ENCODE results near the gene ITGAD.
A peak's percentile ranks its signal among the peaks of the same experiment; 100 is the strongest.

The ITGAD gene

DNA sequence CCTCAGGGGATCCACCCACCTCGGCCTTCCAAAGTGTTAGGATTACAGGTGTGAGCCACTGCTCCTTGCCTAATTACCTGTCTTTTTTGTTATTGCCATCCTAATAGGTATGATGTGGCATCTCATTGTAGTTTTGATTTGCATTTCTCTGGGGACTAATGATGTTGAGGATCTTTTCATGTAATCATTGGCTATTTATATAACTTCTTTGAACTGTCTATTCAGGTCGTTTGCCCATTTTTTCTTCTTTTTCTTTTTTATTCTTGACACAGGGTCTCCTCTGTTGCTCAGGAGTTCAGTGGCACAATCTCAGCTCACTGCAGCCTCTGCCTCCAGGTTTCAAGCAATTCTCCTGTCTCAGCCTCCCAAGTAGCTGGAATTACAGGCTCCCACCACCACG is 77.5 kb downstream of the ITGAD start:
- no peak for DNase-seq (ENCODE audit: low read depth, low spot score)
- no peaks in the 10 kb centered on the region; the same call in 1 of the 2 replicates for H3K9me3 ChIP-seq (ENCODE audit: insufficient read depth, low read length)
- H3K27me3 ChIP-seq (ENCODE audit: insufficient read depth, insufficient read length), result peaks cover 26% of the 10 kb centered on the region
- H3K4me3 ChIP-seq (ENCODE audit: insufficient read length, low read depth), result no peak overlapping the region
- H3K9ac ChIP-seq (ENCODE audit: insufficient read length, low read depth), result no peak overlapping the region
- H3K36me3 ChIP-seq (ENCODE audit: insufficient read depth, insufficient read length, low read length), result peaks cover 44% of the 10 kb centered on the region
- peaks cover 8% of the 10 kb centered on the region for H3K4me1 ChIP-seq (ENCODE audit: insufficient read depth, insufficient read length)
- TF ChIP-seq YY1 (IDR thresholded peaks at IDR 0.05; ENCODE audit: insufficient read depth, insufficient read length) (no peak), SUZ12 (IDR thresholded peaks at IDR 0.05; ENCODE audit: extremely low read depth, insufficient read depth, insufficient read length) (no peak), ZNF274 (IDR thresholded peaks at IDR 0.05; ENCODE audit: low read depth, low read length) (no peak)

DNA sequence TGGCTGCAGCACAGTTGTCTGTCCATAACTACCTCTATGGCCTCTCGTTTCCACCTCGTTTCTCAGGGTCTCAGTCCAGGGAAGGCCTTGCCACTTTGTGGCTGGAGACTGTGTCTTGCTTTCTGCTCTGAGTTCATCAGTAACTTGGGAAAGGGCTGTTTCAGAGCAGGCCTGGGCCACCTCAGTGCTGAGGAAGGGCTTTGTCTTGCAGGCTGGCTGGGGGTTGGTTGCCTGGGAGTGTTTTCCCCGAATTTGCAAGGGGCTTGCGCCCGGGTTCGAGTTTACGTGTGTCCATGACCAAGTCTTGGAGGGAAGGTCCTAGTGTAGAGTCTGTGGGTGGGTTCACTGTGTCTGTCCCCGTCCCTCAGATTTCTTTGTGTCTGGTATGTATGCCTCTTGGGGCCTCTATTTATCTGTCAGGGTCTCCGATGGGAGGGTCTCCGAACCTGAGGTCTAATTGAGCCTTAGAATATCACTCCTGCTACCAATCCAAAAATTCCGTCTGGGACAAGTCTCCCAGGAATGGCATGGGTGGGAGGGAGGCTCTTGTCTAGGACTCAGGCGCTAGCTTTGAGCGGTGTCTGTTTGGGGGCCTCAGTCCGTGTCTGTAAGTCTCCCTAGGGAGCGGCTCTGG is 78.2 kb downstream of the ITGAD start:
- TF ChIP-seq YY1 (IDR thresholded peaks at IDR 0.05; ENCODE audit: insufficient read depth, insufficient read length) (no peak), ZNF274 (IDR thresholded peaks at IDR 0.05; ENCODE audit: low read depth, low read length) (no peak), SUZ12 (IDR thresholded peaks at IDR 0.05; ENCODE audit: extremely low read depth, insufficient read depth, insufficient read length) (no peak)
- H3K27me3 ChIP-seq (ENCODE audit: insufficient read depth, insufficient read length), result peaks cover 34% of the 10 kb centered on the region
- peaks cover 12% of the 10 kb centered on the region for H3K4me1 ChIP-seq (ENCODE audit: insufficient read depth, insufficient read length)
- H3K9ac ChIP-seq (ENCODE audit: insufficient read length, low read depth), result peak overlapping the region; percentile 65
- no peak for DNase-seq (ENCODE audit: low read depth, low spot score)
- peaks cover 38% of the 10 kb centered on the region for H3K36me3 ChIP-seq (ENCODE audit: insufficient read depth, insufficient read length, low read length)
- peak overlapping the region; percentile 43 for H3K4me3 ChIP-seq (ENCODE audit: insufficient read length, low read depth)
- H3K9me3 ChIP-seq (ENCODE audit: insufficient read depth, low read length), result no peaks in the 10 kb centered on the region; the same call in 1 of the 2 replicates

DNA sequence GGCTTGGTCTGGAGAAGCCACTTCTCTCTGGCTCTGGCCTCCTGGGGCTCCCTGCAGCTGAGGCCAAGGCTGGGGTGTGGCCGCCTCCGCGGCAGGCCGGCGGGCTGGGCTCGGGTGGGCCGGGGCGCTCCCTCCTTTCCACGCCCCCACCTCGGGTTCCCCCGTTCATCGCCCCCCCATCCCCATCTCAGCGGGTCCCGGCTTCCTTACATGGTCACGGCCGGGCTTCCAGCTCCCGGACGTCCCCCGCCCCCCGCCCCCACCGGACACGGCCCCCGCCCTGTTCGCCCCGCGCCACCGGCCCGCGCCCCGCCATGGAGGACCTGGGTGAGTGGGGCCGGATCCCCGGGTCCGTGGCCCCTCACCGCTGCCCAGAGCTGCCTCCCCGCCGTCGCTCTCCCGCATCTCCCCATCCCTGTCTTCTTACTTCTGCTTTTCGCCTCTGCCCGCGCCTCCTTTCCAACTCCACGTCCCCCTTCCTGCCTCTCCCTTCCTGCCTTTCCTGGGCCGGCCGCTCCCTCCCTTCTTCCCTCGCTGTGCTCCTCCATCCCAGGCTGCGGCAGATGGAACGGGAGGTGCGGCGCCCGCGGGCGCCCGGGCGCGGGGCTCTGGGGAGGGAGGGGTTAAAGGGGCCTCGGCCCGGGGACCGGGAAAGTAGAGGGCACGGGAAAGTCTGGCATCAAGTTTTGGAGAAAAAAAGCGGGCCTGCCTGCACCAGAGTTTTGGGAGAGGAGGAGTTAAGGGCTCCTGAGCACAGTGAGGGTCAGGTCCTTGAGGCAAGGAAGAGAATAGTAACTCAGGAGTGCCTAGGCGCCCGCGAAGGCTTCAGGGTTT is 79.0 kb downstream of the ITGAD start, which contains the start of gene TGFB1I1:
TSS of gene TGFB1I1 (plus strand) at position 278 of the 834 bp plus-strand sequence. CDS start at position 315, 37 bp downstream.
- DNase-seq (ENCODE audit: low read depth, low spot score), result no peak
- H3K9me3 ChIP-seq (ENCODE audit: insufficient read depth, low read length), result no peaks in the 10 kb centered on the region; the same call in 1 of the 2 replicates
- H3K27me3 ChIP-seq (ENCODE audit: insufficient read depth, insufficient read length), result peaks cover 34% of the 10 kb centered on the region
- H3K4me3 ChIP-seq (ENCODE audit: insufficient read length, low read depth), result peak within 1 kb of the TSS; percentile 59
- peak within 1 kb of the TSS; percentile 76 for H3K9ac ChIP-seq (ENCODE audit: insufficient read length, low read depth)
- peaks cover 12% of the 10 kb centered on the region for H3K4me1 ChIP-seq (ENCODE audit: insufficient read depth, insufficient read length)
- H3K36me3 ChIP-seq (ENCODE audit: insufficient read depth, insufficient read length, low read length), result peaks cover 31% of the 10 kb centered on the region
- TF ChIP-seq YY1 (IDR thresholded peaks at IDR 0.05; ENCODE audit: insufficient read depth, insufficient read length) (no peak), SUZ12 (IDR thresholded peaks at IDR 0.05; ENCODE audit: extremely low read depth, insufficient read depth, insufficient read length) (no peak), ZNF274 (IDR thresholded peaks at IDR 0.05; ENCODE audit: low read depth, low read length) (no peak)

DNA sequence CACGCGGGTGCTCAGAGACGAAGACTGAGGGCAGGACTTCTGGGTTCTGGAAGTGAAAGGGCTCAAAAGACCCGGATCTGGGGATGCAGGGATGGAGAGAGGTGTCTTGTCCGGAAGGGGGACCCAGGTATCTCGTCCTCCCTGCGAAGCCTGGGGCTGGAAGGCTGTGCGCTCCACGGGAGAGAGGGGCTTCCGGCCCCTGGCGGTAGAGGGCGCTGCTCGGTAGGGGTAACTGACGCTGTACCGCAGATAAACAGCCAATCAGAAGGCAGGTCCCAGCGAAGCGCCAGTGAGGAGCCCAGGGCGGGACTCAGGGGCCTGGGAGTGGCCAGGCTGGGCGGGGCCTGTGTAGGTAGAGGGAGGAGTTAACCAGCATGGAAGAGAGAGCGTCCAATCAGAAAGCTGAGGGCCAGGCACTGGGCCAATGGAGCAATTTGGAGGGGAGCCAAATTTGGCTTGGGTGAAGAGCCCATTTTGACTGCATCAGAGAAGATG is 79.6 kb downstream of the ITGAD start:
- H3K36me3 ChIP-seq (ENCODE audit: insufficient read depth, insufficient read length, low read length), result peaks cover 33% of the 10 kb centered on the region

DNA sequence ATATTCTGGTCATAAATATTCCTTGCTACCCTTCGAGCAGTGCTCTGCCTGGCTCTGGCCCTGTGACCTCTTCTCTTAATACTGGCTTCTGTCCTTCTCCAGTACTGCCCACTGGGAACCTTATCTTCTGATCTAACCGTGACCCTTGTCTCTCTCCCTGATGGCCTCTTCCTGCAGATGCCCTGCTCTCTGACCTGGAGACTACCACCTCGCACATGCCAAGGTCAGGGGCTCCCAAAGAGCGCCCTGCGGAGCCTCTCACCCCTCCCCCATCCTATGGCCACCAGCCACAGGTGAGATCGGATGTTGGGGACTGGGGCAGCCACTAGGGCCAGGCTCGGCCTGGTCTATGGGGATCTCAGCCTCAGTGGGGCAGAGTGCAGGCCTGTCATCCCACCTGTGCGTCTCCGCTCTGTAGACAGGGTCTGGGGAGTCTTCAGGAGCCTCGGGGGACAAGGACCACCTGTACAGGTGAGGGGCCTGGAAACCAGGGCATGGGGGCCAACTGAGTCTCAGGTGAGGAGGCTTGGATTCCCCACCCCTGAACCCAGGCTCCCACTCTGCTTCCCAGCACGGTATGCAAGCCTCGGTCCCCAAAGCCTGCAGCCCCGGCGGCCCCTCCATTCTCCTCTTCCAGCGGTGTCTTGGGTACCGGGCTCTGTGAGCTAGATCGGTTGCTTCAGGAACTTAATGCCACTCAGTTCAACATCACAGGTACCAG is 80.3 kb downstream of the ITGAD start:
- peaks cover 16% of the 10 kb centered on the region for H3K4me1 ChIP-seq (ENCODE audit: insufficient read depth, insufficient read length)
- no peak for DNase-seq (ENCODE audit: low read depth, low spot score)
- H3K4me3 ChIP-seq (ENCODE audit: insufficient read length, low read depth), result no peak overlapping the region
- TF ChIP-seq YY1 (IDR thresholded peaks at IDR 0.05; ENCODE audit: insufficient read depth, insufficient read length) (no peak), SUZ12 (IDR thresholded peaks at IDR 0.05; ENCODE audit: extremely low read depth, insufficient read depth, insufficient read length) (no peak), ZNF274 (IDR thresholded peaks at IDR 0.05; ENCODE audit: low read depth, low read length) (no peak)
- H3K36me3 ChIP-seq (ENCODE audit: insufficient read depth, insufficient read length, low read length), result peaks cover 39% of the 10 kb centered on the region
- no peaks in the 10 kb centered on the region; the same call in 1 of the 2 replicates for H3K9me3 ChIP-seq (ENCODE audit: insufficient read depth, low read length)
- H3K27me3 ChIP-seq (ENCODE audit: insufficient read depth, insufficient read length), result peaks cover 34% of the 10 kb centered on the region
- H3K9ac ChIP-seq (ENCODE audit: insufficient read length, low read depth), result no peak overlapping the region

More for the DNA sequence above, 79.6 kb downstream of the ITGAD start:
- Histone ChIP-seq H3K27me3 (ENCODE audit: insufficient read depth, insufficient read length) (peaks cover 34% of the 10 kb centered on the region), H3K9ac (ENCODE audit: insufficient read length, low read depth) (peak overlapping the region; percentile 76), H3K9me3 (ENCODE audit: insufficient read depth, low read length) (no peaks in the 10 kb centered on the region; the same call in 1 of the 2 replicates), H3K4me1 (ENCODE audit: insufficient read depth, insufficient read length) (peaks cover 12% of the 10 kb centered on the region), H3K4me3 (ENCODE audit: insufficient read length, low read depth) (peak overlapping the region; percentile 59)
- no peak for DNase-seq (ENCODE audit: low read depth, low spot score)
- no peak for TF ChIP-seq YY1 (IDR thresholded peaks at IDR 0.05; ENCODE audit: insufficient read depth, insufficient read length)
- no peak for TF ChIP-seq SUZ12 (IDR thresholded peaks at IDR 0.05; ENCODE audit: extremely low read depth, insufficient read depth, insufficient read length)
- TF ChIP-seq ZNF274 (IDR thresholded peaks at IDR 0.05; ENCODE audit: low read depth, low read length), result no peak

DNA sequence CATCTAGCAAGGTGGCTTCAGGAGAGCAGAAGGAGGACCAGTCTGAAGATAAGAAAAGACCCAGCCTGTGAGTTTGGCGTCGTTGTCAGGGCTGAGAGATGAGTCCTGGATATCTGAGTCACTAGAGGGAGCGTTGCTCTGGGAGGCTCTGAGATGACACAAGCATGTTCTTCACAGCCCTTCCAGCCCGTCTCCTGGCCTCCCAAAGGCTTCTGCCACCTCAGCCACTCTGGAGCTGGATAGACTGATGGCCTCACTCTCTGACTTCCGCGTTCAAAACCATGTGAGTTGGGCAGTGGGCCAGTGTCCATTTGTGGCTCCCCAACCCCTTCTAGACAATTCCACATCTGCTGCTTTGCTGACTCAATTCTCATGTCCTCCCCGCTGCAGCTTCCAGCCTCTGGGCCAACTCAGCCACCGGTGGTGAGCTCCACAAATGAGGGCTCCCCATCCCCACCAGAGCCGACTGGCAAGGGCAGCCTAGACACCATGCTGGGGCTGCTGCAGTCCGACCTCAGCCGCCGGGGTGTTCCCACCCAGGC is 81.1 kb downstream of the ITGAD start:
- no peak for TF ChIP-seq YY1 (IDR thresholded peaks at IDR 0.05; ENCODE audit: insufficient read depth, insufficient read length)
- TF ChIP-seq SUZ12 (IDR thresholded peaks at IDR 0.05; ENCODE audit: extremely low read depth, insufficient read depth, insufficient read length), result no peak
- no peak for TF ChIP-seq ZNF274 (IDR thresholded peaks at IDR 0.05; ENCODE audit: low read depth, low read length)
- H3K9me3 ChIP-seq (ENCODE audit: insufficient read depth, low read length), result no peaks in the 10 kb centered on the region; the same call in 1 of the 2 replicates
- peaks cover 41% of the 10 kb centered on the region for H3K27me3 ChIP-seq (ENCODE audit: insufficient read depth, insufficient read length)
- DNase-seq (ENCODE audit: low read depth, low spot score), result no peak
- H3K4me1 ChIP-seq (ENCODE audit: insufficient read depth, insufficient read length), result peaks cover 19% of the 10 kb centered on the region
- peaks cover 46% of the 10 kb centered on the region for H3K36me3 ChIP-seq (ENCODE audit: insufficient read depth, insufficient read length, low read length)
- no peak overlapping the region for H3K9ac ChIP-seq (ENCODE audit: insufficient read length, low read depth)
- H3K4me3 ChIP-seq (ENCODE audit: insufficient read length, low read depth), result no peak overlapping the region

Measured in NT2/D1 (cell line).